GM12873 (cell line): Measurements from ENCODE around the gene DSTYK.

ENCODE experiments used
- TF ChIP-seq, protein P1 (sequence below): IDR thresholded peaks from 2 replicates; pipeline ENCODE4 v1.5.1; 2012; ENCODE audit warnings: low read depth, mild to moderate bottlenecking, moderate library complexity, low read length, control low read depth; ENCODE audit not compliant: insufficient read depth; ENCODE audit errors: missing control alignments

The DSTYK gene

GRCh38 chr1:205190845-205191577 lies 20.5 kb downstream of the DSTYK start:
- TF ChIP-seq, protein P1, sequence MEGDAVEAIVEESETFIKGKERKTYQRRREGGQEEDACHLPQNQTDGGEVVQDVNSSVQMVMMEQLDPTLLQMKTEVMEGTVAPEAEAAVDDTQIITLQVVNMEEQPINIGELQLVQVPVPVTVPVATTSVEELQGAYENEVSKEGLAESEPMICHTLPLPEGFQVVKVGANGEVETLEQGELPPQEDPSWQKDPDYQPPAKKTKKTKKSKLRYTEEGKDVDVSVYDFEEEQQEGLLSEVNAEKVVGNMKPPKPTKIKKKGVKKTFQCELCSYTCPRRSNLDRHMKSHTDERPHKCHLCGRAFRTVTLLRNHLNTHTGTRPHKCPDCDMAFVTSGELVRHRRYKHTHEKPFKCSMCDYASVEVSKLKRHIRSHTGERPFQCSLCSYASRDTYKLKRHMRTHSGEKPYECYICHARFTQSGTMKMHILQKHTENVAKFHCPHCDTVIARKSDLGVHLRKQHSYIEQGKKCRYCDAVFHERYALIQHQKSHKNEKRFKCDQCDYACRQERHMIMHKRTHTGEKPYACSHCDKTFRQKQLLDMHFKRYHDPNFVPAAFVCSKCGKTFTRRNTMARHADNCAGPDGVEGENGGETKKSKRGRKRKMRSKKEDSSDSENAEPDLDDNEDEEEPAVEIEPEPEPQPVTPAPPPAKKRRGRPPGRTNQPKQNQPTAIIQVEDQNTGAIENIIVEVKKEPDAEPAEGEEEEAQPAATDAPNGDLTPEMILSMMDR = no peak

DNA sequence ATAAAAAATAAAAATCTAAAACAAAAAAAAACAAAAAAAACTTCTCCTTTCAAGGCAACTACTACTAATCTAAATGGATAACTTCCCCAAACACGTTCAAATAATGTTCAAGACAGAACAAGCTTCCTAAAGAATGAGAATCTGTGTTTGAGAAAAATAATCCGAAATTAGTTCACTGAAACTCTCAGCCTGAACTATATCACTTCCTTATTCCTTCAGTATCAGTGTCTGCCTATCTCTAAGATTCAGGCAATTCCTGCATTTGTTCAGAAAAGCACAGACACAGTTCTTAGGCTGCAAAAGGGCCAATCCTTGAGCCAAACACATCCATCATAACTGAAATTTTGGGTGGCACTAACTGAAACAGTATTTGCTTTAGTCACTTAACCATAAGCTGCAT lies 22.4 kb downstream of the DSTYK start:
- TF ChIP-seq, protein P1 = no peak

DNA sequence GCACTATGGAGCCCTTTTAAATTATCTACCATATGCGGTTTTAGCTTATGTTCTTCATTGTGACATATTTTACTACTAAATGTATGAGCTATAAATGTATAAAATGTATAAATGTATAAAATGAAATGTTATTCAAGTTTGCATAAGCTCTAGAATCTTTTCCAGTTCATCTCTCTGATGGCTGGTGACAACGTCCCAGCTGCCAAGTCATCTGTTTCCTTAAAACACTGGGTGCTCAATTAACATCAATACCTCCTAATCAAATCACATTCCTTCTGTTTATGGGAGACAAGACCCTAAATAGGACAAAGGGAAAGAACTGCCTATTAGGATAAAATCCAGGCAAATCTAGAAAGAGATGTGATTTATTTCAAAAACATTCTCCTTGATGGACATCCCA lies 22.9 kb downstream of the DSTYK start:
- TF ChIP-seq, protein P1 = no peak

DNA sequence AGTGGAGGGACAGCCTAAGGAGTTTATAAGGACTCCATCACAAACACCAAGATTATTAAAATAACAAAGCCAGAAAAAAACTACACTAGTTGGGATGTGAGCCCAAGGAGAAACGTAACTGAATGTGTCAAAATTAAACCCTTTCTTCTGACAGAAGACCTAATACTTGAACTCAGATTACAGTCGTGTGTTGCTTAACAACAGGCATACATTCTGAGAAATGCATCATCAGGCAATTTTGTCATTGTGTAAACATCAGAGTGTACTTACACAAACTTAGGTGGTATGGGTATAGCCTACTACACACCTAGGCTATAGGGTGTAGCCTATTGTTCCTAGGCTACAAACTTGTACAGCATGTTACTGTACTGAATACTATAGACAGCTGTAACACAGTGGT lies 23.4 kb downstream of the DSTYK start:
- TF ChIP-seq, protein P1 = no peak

DNA sequence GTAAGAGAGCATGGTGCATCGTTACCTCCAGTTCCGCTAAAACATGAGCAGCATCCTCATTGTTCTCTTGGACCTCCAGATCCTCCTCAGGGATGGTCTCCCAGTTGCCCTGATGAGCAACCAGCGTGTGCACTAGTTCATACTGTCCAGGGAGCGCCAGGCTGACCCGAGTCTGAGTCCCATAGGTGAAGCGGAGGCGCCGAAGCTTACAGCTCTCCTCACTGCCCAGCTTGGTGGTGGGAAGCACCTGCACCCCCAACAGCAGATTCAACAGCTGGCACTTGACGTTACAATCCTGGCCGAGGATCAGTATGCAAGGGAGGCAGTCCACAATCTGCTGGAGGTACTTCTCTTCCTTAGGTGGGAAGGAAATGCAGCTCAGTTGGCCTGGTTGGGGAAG lies 24.1 kb downstream of the DSTYK start:
- TF ChIP-seq, protein P1 = no peak

- TF ChIP-seq, protein P1 = no peak
Measured at GRCh38 chr1:205186191-205186590, 25.3 kb downstream of the DSTYK start.

- TF ChIP-seq, protein P1 = no peak
Measured at GRCh38 chr1:205183676-205184335, 27.7 kb downstream of the DSTYK start.
